K562 (cell line): ENCODE measurements around the gene MPC1. TPM values are rescaled to one million over a fixed set of nuclear protein-coding genes. Genes with fewer than 3 reads are reported as not detected.
A peak's percentile ranks its signal among the peaks of the same experiment; 100 is the strongest.

Experiments used
- ATAC-seq: fragments of 200-7000 bp; cut with Tn5 transposase; 3 replicates; pipeline ENCODE4 v1.9.1; 2020; ENCODE audit warnings: moderate library complexity
- BruUV-seq: library from RNA; stranded (reverse); fragments of 400-500 nt; replicated peaks from 2 replicates; lab custom pipeline; 2021; lab: Mats Ljungman, UMichigan
- CTCF ChIA-PET: fragments of 300-600 bp; formaldehyde crosslinking; extraction: SDS; loops from one replicate; lab custom pipeline; 2021; ENCODE audit warnings: low intra/inter-chr PET ratio; lab: Yijun Ruan, JAX
- POLR2A ChIA-PET: fragments of 300-600, 350-650 bp; sonication (Branson Sonifier 250); formaldehyde crosslinking; extraction: SDS; loops from one replicate; lab custom pipeline; 2021; ENCODE audit warnings: antibody characterized with exemption, inconsistent platforms; lab: Yijun Ruan, JAX
- DNase-seq, 4 experiments: peaks; one replicate each; pipeline versions ENCODE4 v3.0.0 to v3.0.0-alpha.2; 2011 to 2018; ENCODE audit warnings: low spot score in 3 of 4, mixed read lengths in 3 of 4; ENCODE audit errors: extremely low read depth in 1 of 4
- FAIRE-seq: peaks from 2 replicates; lab custom pipeline; 2011; peaks lifted over from hg19 to GRCh38; lab: Jason Lieb, UNC
- H2AFZ ChIP-seq: 2 replicates; pipeline ENCODE4 v1.6.0; 2011; ENCODE audit warnings: low read depth, low read length, control low read depth, inconsistent platforms
- H3K27ac ChIP-seq: fragments of 200-600 bp; 3 replicates; pipeline ENCODE4 v1.8.0; 2011; ENCODE audit warnings: low read depth, mild to moderate bottlenecking, control low read depth, inconsistent platforms, low read length, moderate library complexity, mixed read lengths; ENCODE audit errors: extremely low read depth
- H3K27me3 ChIP-seq, 2 experiments: fragments of 300-600 bp in 1 of 2; 2 replicates in 1 of 2; 3 replicates in 1 of 2; pipeline versions ENCODE4 v1.6.0 to v1.8.0; 2011; ENCODE audit warnings: inconsistent platforms in 2 of 2, low read length in 2 of 2, mild to moderate bottlenecking in 1 of 2, mixed read lengths in 1 of 2, moderate library complexity in 1 of 2; ENCODE audit not compliant: control insufficient read depth in 2 of 2, insufficient read depth in 2 of 2
- H3K36me3 ChIP-seq: fragments of 300-600 bp; 3 replicates; pipeline ENCODE4 v1.8.0; 2011; ENCODE audit warnings: mild to moderate bottlenecking, low read length, inconsistent platforms; ENCODE audit not compliant: control insufficient read depth, insufficient read depth
- H3K4me1 ChIP-seq, 2 experiments: fragments of 200-600 bp in 1 of 2; replicated peaks in 1 of 2; 2 replicates in 1 of 2; 3 replicates in 1 of 2; pipeline versions ENCODE4 v1.5.1 to v1.8.0; 2011; ENCODE audit warnings: inconsistent platforms in 2 of 2, low read length in 2 of 2, mild to moderate bottlenecking in 1 of 2, mixed read lengths in 1 of 2, moderate library complexity in 1 of 2; ENCODE audit not compliant: control insufficient read depth in 2 of 2, insufficient read depth in 2 of 2
- H3K4me2 ChIP-seq: 2 replicates; pipeline ENCODE4 v1.6.1; 2011; ENCODE audit warnings: low read length, control low read depth, inconsistent platforms, mixed read lengths; ENCODE audit not compliant: insufficient read depth
- H3K4me3 ChIP-seq: fragments of 200-600 bp; sonication (generic), shearing (Covaris generic); 2 replicates; pipeline ENCODE4 v1.5.1; 2016; ENCODE audit warnings: control low read depth, inconsistent platforms
- H3K79me2 ChIP-seq: fragments of 200-600 bp; 3 replicates; pipeline ENCODE4 v1.8.0; 2011; ENCODE audit warnings: low read length, inconsistent platforms; ENCODE audit not compliant: control insufficient read depth, insufficient read depth
- H3K9ac ChIP-seq, 2 experiments: 2 replicates each; pipeline versions ENCODE4 v1.6.0 to v1.6.1; 2011; ENCODE audit warnings: low read depth in 2 of 2, low read length in 2 of 2, control low read depth in 1 of 2, inconsistent platforms in 1 of 2, mild to moderate bottlenecking in 1 of 2, mixed read lengths in 1 of 2; ENCODE audit not compliant: insufficient read depth in 1 of 2
- H3K9me1 ChIP-seq: one replicate; pipeline ENCODE4 v1.6.0; 2011; ENCODE audit warnings: inconsistent platforms, mild to moderate bottlenecking, low read length, moderate library complexity; ENCODE audit not compliant: control insufficient read depth, insufficient read depth
- H3K9me3 ChIP-seq: replicated peaks from 2 replicates; pipeline ENCODE4 v1.5.1; 2011; ENCODE audit warnings: low read depth, low read length, inconsistent platforms; ENCODE audit not compliant: control insufficient read depth, insufficient read depth
- H4K20me1 ChIP-seq: replicated peaks from 2 replicates; pipeline ENCODE4 v1.6.1; 2011; ENCODE audit warnings: low read length, inconsistent platforms, mixed read lengths; ENCODE audit not compliant: control insufficient read depth, insufficient read depth
- ARID3A ChIP-seq: IDR thresholded peaks from 2 replicates; pipeline ENCODE4 v1.6.1; 2012; ENCODE audit warnings: low read depth, low read length, improper control_type of control experiment, borderline replicate concordance
- DDX20 ChIP-seq: fragments of 450-650 bp; IDR thresholded peaks from 2 replicates; pipeline ENCODE4 v1.6.1; 2016; ENCODE audit warnings: missing genetic modification characterization, low read depth, mild to moderate bottlenecking, missing compliant biosample characterization, moderate library complexity
- RBFOX2 ChIP-seq: fragments of 200-400 bp; formaldehyde crosslinking; IDR thresholded peaks from 2 replicates; pipeline ENCODE4 v1.6.1; 2017; ENCODE audit warnings: low read depth, mild to moderate bottlenecking, low read length, moderate library complexity
- WGBS: fragments of 100-300 bp; shearing (Covaris generic); methylation state at CpG from one replicate; pipeline ENCODE4 v1.1.6; 2016; ENCODE audit warnings: low coverage, mixed read lengths; ENCODE audit not compliant: insufficient coverage; ENCODE audit errors: missing lambda C conversion rate; 5-methylcytosine and 5-hydroxymethylcytosine counted together
- in situ Hi-C: fragments of 300-500 bp; cut with MboI; formaldehyde crosslinking; loops from 4 replicates; pipeline ENCODE4 v1.15.0; 2018; ENCODE audit warnings: inconsistent platforms, mixed read lengths
- intact Hi-C: fragments of 100-400 bp; cut with micrococcal nuclease; formaldehyde crosslinking; loops from 2 replicates; pipeline ENCODE4 v1.14.2; 2022
- polyA plus RNA-seq, 8 experiments: library from polyadenylated mRNA; depleted of rRNA in 4 of 8; stranded (reverse) in 5 of 8; unstranded in 3 of 8; fragments of >200 nt; fragmentation: Nextera tagmentation in 2 of 8; fragmentation: Illumina TruSeq in 1 of 8; extraction: Ambion mirVana in 2 of 8; extraction: Trizol in 1 of 8; gene quantifications; 2 replicates each; pipeline versions ENCODE4 v1.2.1 to v1.2.3, GENCODE V29; 2011 to 2014; ENCODE audit warnings: inconsistent platforms in 1 of 8, missing spikeins in 1 of 8
- total RNA-seq, 7 experiments: library from RNA; depleted of rRNA in 6 of 7; stranded (reverse); fragments of >200 nt in 6 of 7; fragmentation: Illumina TruSeq in 2 of 7; extraction: Trizol in 2 of 7; gene quantifications; 2 replicates each; pipeline versions ENCODE4 v1.2.1 to v1.2.3, GENCODE V29; 2011 to 2021; ENCODE audit warnings: low replicate concordance in 1 of 7

MPC1 gene
- total and polyA plus RNA-seq, 9 of the 15 experiments (the other 6 are each of a cell fraction or from before 2014, with no cell fraction given): 78.6 to 185 (median 138) TPM

DNA sequence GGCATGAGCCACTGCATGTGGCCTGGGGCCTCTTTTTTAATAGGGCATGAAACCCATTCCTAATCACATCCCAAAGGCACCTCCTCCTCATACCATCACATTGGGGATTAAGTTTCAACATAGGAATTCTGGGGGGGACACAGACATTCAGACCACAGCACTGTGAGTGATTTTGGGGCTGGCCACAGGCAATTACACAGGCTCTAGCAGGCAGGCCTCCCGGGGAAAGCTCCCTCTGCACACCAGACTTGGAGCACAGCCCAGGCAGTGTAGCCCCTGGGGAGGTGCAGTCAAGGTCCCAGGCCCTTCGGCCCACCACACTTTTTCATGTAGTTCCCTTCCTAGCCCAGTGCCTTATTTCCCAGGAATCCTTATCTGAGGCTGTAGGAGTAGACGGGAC, 45.9 kb downstream of the MPC1 start:
- in situ Hi-C loops (no loop called here), intact Hi-C loops (no loop called here)
- POLR2A ChIA-PET: interaction anchor here (1.2 to 1.3 kb wide), 2 partner anchors 20 to 26 kb away, joined by 3 to 4 read pairs; no protein-coding TSS in a partner anchor
- H3K9ac ChIP-seq: no peak overlapping the region
- TF ChIP-seq DDX20 (tag): no peak
- 0 out of 2 replicates have a peak, but pooled peaks have one; percentile 23 for TF ChIP-seq RBFOX2
- no peak for TF ChIP-seq ARID3A
- DNase-seq (no peak), ATAC-seq (no peak), FAIRE-seq (no peak)
- H3K4me1 ChIP-seq: peaks cover 13 to 16% of the 10 kb centered on the region in 2 experiments; a peak in 4 of 5 replicates
- CTCF ChIA-PET: no interaction called here
- H3K36me3 ChIP-seq: peaks cover 66% of the 10 kb centered on the region
- H3K27ac ChIP-seq: no peak overlapping the region
- H3K4me2 ChIP-seq: no peak overlapping the region
- H3K9me3 ChIP-seq: no peaks in the 10 kb centered on the region
- BruUV-seq: no TSS peak
- H3K9me1 ChIP-seq: peaks cover 17% of the 10 kb centered on the region
- peaks cover 96% of the 10 kb centered on the region for H3K79me2 ChIP-seq
- no peak overlapping the region for H3K4me3 ChIP-seq
- H2AFZ ChIP-seq: no peak overlapping the region
- no peaks in the 10 kb centered on the region for H3K27me3 ChIP-seq
- WGBS: 92% methylated on average over 3 of the region's 3 CpGs
- H4K20me1 ChIP-seq: peaks cover 34% of the 10 kb centered on the region; the same call in 1 of the 2 replicates
